CD4-positive, alpha-beta T cell treated with Interleukin-17A for 1 hour (primary cell): Measurements from ENCODE around the gene GNAS.
A peak's percentile ranks its signal among the peaks of the same experiment; 100 is the strongest.
"Not testable (repeated sequence)": the region's sequence is repeated elsewhere in the genome, so short reads cannot be mapped to it uniquely, and the experiment has no call there.

Experiments
- DNase-seq: peaks from one replicate; pipeline ENCODE4 v3.0.0-alpha.2; 2020

The GNAS gene

GRCh38 chr20:58852543-58853271, at the start of gene GNAS:
Gene GNAS (plus strand): TSS chr20:58852716.
- peak; percentile 59 for DNase-seq

GRCh38 chr20:58803533-58803932, 49.0 kb upstream of the GNAS start:
- DNase-seq: no peak

GRCh38 chr20:58807801-58808200, 44.7 kb upstream of the GNAS start:
- DNase-seq: no peak

- DNase-seq: no peak
Observed at GRCh38 chr20:58808271-58809046, 44.1 kb upstream of the GNAS start.

- no peak for DNase-seq
Observed at GRCh38 chr20:58810116-58810878, 42.2 kb upstream of the GNAS start.

GRCh38 chr20:58810879-58811250, 41.7 kb upstream of the GNAS start:
- DNase-seq: no peak

- DNase-seq: no peak
Observed at GRCh38 chr20:58811334-58811733, 41.2 kb upstream of the GNAS start.

GRCh38 chr20:58813369-58813768, 39.1 kb upstream of the GNAS start:
- DNase-seq: no peak

GRCh38 chr20:58815448-58815847, 37.1 kb upstream of the GNAS start:
- DNase-seq: no peak

- no peak for DNase-seq
Observed at GRCh38 chr20:58816051-58816450, 36.5 kb upstream of the GNAS start.

GRCh38 chr20:58816957-58817651, 35.4 kb upstream of the GNAS start:
- no peak for DNase-seq

- DNase-seq: no peak
Observed at GRCh38 chr20:58817748-58818147, 34.8 kb upstream of the GNAS start.

- DNase-seq: no peak
Observed at GRCh38 chr20:58818586-58819285, 33.8 kb upstream of the GNAS start.

- no peak for DNase-seq
Observed at GRCh38 chr20:58819921-58820320, 32.6 kb upstream of the GNAS start.

GRCh38 chr20:58820515-58820914, 32.0 kb upstream of the GNAS start:
- DNase-seq: not testable (repeated sequence)

- no peak for DNase-seq
Observed at GRCh38 chr20:58822149-58822548, 30.4 kb upstream of the GNAS start.

- no peak for DNase-seq
Observed at GRCh38 chr20:58822748-58823730, 29.5 kb upstream of the GNAS start.

GRCh38 chr20:58824843-58825242, 27.7 kb upstream of the GNAS start:
- no peak for DNase-seq

- no peak for DNase-seq
Observed at GRCh38 chr20:58825450-58825849, 27.1 kb upstream of the GNAS start.

- DNase-seq: no peak
Observed at GRCh38 chr20:58826271-58826670, 26.2 kb upstream of the GNAS start.

- DNase-seq: no peak
Observed at GRCh38 chr20:58828136-58828535, 24.4 kb upstream of the GNAS start.
